K562 (cell line): ENCODE measurements around the gene TSEN54. TPM values are rescaled to one million over a fixed set of nuclear protein-coding genes. Genes with fewer than 3 reads are reported as not detected.

Source experiments
- GABPB1 ChIP-seq: sonication (generic); formaldehyde crosslinking; IDR thresholded peaks from 2 replicates; pipeline ENCODE4 v1.8.0; 2022; ENCODE audit warnings: mild to moderate bottlenecking, missing genetic modification reagents
- MAFK ChIP-seq: IDR thresholded peaks from 2 replicates; pipeline ENCODE4 v1.6.1; 2011; ENCODE audit warnings: low read length, improper control_type of control experiment
- MTA3 ChIP-seq: fragments of 450-650 bp; formaldehyde crosslinking; IDR thresholded peaks from 2 replicates; pipeline ENCODE4 v1.6.1; 2017; ENCODE audit warnings: mild to moderate bottlenecking, borderline replicate concordance
- NFXL1 ChIP-seq: fragments of 450-650 bp; formaldehyde crosslinking; IDR thresholded peaks from 2 replicates; pipeline ENCODE4 v1.4.0; 2021; ENCODE audit warnings: mild to moderate bottlenecking
- RCOR1 ChIP-seq, 2 experiments: IDR thresholded peaks; 2 replicates each; pipeline ENCODE4 v1.6.1; 2012; ENCODE audit warnings: low read depth in 2 of 2, low read length in 2 of 2, borderline replicate concordance in 1 of 2, improper control_type of control experiment in 1 of 2
- RNF2 ChIP-seq: sonication (generic); IDR thresholded peaks from 2 replicates; pipeline ENCODE4 v1.6.1; 2016
- TGIF2 ChIP-seq: sonication (generic); formaldehyde crosslinking; IDR thresholded peaks from 2 replicates; pipeline ENCODE4 v1.8.1; 2022; ENCODE audit warnings: mild to moderate bottlenecking, missing genetic modification reagents, moderate library complexity
- ZNF175 ChIP-seq: fragments of 200-800 bp; sonication (Bioruptor generic); IDR thresholded peaks from 2 replicates; pipeline ENCODE4 v1.6.1; 2016; ENCODE audit warnings: low read depth, mild to moderate bottlenecking, missing genetic modification characterization, missing compliant biosample characterization
- ZNF311 ChIP-seq: fragments of 250-450 bp; sonication (Bioruptor Pico); IDR thresholded peaks from 2 replicates; pipeline ENCODE4 v1.4.0; 2020; ENCODE audit warnings: mild to moderate bottlenecking, moderate library complexity
- ZNF586 ChIP-seq: fragments of 450-650 bp; formaldehyde crosslinking; conservative IDR thresholded peaks from 2 replicates; pipeline ENCODE4 v1.4.0; 2020; ENCODE audit warnings: mild to moderate bottlenecking, moderate library complexity
- ZNF778 ChIP-seq: fragments of 450-650 bp; formaldehyde crosslinking; IDR thresholded peaks from 2 replicates; pipeline ENCODE4 v1.4.0; 2020; ENCODE audit warnings: mild to moderate bottlenecking, moderate library complexity
- polyA plus RNA-seq, 8 experiments: library from polyadenylated mRNA; depleted of rRNA in 4 of 8; stranded (reverse) in 5 of 8; unstranded in 3 of 8; fragments of >200 nt; fragmentation: Nextera tagmentation in 2 of 8; fragmentation: Illumina TruSeq in 1 of 8; extraction: Ambion mirVana in 2 of 8; extraction: Trizol in 1 of 8; gene quantifications; 2 replicates each; pipeline versions ENCODE4 v1.2.1 to v1.2.3, GENCODE V29; 2011 to 2014; ENCODE audit warnings: inconsistent platforms in 1 of 8, missing spikeins in 1 of 8
- total RNA-seq, 7 experiments: library from RNA; depleted of rRNA in 6 of 7; stranded (reverse); fragments of >200 nt in 6 of 7; fragmentation: Illumina TruSeq in 2 of 7; extraction: Trizol in 2 of 7; gene quantifications; 2 replicates each; pipeline versions ENCODE4 v1.2.1 to v1.2.3, GENCODE V29; 2011 to 2021; ENCODE audit warnings: low replicate concordance in 1 of 7
- TF ChIP-seq, protein P1 (sequence below): fragments of 250-450 bp; sonication (Bioruptor Pico); IDR thresholded peaks from 2 replicates; pipeline ENCODE4 v1.5.0; 2021; ENCODE audit warnings: mild to moderate bottlenecking, moderate library complexity
- TF ChIP-seq, protein P2 (sequence below): fragments of 450-650 bp; IDR thresholded peaks from 2 replicates; pipeline ENCODE4 v1.6.1; 2016
- TF ChIP-seq, protein P3 (sequence below), 2 experiments: fragments of 200-800 bp in 1 of 2; sonication (Bioruptor generic) in 1 of 2; sonication (generic) in 1 of 2; formaldehyde crosslinking in 1 of 2; IDR thresholded peaks in 1 of 2; conservative IDR thresholded peaks in 1 of 2; 2 replicates each; pipeline versions ENCODE4 v1.5.0 to v1.6.1; 2016 to 2020; ENCODE audit warnings: missing compliant biosample characterization in 1 of 2, missing genetic modification characterization in 1 of 2, missing genetic modification reagents in 1 of 2
- TF ChIP-seq, protein P4 (sequence below), 2 experiments: fragments of 450-650 bp in 1 of 2; sonication (generic) in 1 of 2; formaldehyde crosslinking in 1 of 2; IDR thresholded peaks in 1 of 2; conservative IDR thresholded peaks in 1 of 2; 2 replicates each; pipeline versions ENCODE4 v1.6.1 to v1.8.1; 2016 to 2023; ENCODE audit warnings: mild to moderate bottlenecking in 2 of 2, moderate library complexity in 2 of 2, inconsistent platforms in 1 of 2, missing genetic modification reagents in 1 of 2

TSEN54 gene
- total and polyA plus RNA-seq, 9 of the 15 experiments (the other 6 are each of a cell fraction or from before 2014, with no cell fraction given), result 5.9 to 64.3 (median 48.9) TPM

DNA sequence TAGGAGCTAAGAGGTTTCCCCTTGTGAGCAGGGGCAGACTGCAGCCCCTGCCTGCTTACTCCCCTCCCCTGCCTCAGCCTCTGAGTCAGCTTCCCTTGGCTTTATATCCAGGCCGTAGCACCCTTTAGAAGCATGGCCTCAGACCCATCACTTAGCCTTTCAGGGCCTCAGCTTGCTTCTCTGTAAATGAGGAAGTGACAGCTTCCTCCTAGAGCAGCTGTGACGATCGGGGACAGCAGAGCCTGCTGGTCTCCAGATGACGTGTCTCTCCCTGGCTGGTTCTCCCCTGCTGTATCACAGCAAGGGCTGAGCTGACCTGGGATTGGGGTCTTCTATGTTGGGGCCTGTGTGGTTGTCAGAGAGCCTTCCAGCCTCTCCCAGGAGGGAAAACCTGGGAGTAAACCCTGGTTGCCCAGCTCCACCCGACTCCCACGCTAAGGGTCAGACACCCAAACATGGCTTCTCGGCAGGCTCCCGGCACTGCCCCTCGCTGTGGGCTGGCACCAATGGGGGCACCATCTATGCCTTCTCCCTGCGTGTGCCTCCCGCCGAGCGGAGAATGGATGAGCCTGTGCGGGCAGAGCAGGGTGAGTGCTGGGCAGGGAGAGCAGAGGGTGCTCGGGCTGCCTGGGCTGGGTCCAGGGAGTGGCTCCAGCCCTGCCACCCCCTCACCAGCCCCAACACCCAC is 55.0 kb downstream of the TSEN54 start (continued):
- TF ChIP-seq, protein P1, sequence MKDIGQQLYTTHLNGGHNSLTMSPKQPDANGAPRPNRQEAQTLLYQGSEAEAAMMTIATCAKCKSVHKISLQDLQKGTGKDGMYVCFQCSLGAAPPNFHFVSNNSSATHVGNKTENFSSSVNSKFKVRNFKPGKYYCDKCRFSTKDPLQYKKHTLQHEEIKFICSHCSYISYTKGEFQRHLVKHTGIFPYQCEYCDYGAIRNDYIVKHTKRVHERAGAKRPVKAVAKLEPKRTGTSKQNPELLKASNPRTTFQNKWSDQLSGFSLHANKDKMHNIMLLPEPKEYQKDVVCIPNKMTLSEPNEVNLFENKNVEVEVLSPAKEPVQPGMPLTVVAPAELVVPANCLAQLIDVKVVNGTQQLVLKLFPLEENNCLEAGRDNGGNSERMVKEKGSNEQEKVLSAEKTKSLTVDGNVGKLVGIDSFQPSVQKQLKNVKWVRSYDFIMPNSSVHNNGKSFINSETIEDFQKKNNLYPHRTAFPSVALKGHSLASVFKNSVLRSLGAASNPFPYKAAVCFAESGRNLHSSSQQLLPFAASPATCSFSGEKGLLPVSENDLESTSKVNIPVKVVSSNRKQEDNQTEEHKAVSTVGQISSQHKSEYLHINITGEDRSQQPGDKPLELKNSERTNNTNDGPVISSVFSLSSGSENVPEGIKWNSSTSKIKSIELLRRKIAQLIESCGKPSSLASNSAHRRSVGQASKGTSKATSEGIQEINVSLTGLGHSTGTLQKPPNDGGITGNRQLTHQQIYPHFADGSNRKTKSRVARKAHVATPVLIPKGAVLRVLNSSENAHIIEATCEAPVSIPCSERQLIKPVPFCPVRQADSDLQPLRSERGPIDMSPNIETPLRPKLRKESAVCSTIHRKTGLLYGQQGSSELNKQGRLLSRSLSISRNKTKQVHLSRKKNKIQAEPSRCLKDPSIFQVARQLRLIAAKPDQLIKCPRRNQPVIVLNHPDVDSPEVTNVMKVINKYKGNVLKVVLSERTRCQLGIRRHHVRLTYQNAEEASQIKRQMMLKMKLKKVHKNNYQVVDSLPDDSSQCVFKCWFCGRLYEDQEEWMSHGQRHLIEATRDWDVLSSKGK (CRISPR knock-in tag), result no peak
- no peak for TF ChIP-seq MAFK
- TF ChIP-seq, protein P2, sequence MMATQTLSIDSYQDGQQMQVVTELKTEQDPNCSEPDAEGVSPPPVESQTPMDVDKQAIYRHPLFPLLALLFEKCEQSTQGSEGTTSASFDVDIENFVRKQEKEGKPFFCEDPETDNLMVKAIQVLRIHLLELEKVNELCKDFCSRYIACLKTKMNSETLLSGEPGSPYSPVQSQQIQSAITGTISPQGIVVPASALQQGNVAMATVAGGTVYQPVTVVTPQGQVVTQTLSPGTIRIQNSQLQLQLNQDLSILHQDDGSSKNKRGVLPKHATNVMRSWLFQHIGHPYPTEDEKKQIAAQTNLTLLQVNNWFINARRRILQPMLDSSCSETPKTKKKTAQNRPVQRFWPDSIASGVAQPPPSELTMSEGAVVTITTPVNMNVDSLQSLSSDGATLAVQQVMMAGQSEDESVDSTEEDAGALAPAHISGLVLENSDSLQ, result peak; percentile 45
- TF ChIP-seq, protein P3, sequence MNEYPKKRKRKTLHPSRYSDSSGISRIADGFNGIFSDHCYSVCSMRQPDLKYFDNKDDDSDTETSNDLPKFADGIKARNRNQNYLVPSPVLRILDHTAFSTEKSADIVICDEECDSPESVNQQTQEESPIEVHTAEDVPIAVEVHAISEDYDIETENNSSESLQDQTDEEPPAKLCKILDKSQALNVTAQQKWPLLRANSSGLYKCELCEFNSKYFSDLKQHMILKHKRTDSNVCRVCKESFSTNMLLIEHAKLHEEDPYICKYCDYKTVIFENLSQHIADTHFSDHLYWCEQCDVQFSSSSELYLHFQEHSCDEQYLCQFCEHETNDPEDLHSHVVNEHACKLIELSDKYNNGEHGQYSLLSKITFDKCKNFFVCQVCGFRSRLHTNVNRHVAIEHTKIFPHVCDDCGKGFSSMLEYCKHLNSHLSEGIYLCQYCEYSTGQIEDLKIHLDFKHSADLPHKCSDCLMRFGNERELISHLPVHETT (CRISPR knock-in tag; conservative IDR thresholded peaks at IDR 0.05 in 1 of 2, IDR thresholded peaks at IDR 0.05 in 1 of 2), result peak in 1 of 2 experiments; percentile 57; a peak in 1 of 4 replicates
- 0 out of 2 replicates have a peak, but pooled peaks have one; percentile 25 for TF ChIP-seq ZNF586
- no peak for TF ChIP-seq RNF2
- TF ChIP-seq, protein P4, sequence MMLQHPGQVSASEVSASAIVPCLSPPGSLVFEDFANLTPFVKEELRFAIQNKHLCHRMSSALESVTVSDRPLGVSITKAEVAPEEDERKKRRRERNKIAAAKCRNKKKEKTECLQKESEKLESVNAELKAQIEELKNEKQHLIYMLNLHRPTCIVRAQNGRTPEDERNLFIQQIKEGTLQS (IDR thresholded peaks at IDR 0.05), result peak; percentile 15; the same call in 1 of the 2 replicates
- TF ChIP-seq, protein P4 (CRISPR knock-in tag; conservative IDR thresholded peaks at IDR 0.05), result no peak
- 0 out of 2 replicates have a peak, but pooled peaks have one; percentile 11 for TF ChIP-seq MTA3
- TF ChIP-seq ZNF311 (CRISPR knock-in tag), result 0 out of 2 replicates have a peak, but pooled peaks have one; percentile 40
- no peak for TF ChIP-seq TGIF2 (CRISPR knock-in tag)
- 0 out of 4 replicates have a peak, but pooled peaks of 1 of the 2 experiments have one; percentile 9 for TF ChIP-seq RCOR1 (IDR thresholded peaks at IDR 0.05; ENCODE audit: borderline replicate concordance in 1 of 2, low read depth in 2 of 2, low read length in 2 of 2)
- TF ChIP-seq ZNF175 (CRISPR knock-in tag), result peak; percentile 52; the same call in 1 of the 2 replicates
- no peak for TF ChIP-seq NFXL1 (CRISPR knock-in tag)
- TF ChIP-seq ZNF778, result no peak
- TF ChIP-seq GABPB1 (CRISPR knock-in tag), result peak; percentile 83
